GM20431 (cell line): Measurements from ENCODE around the gene HOXA3.

Experiments
- in situ Hi-C: fragments of 300-500 bp; cut with MseI, MboI; formaldehyde crosslinking; loops from one replicate; pipeline ENCODE4 v1.15.0; 2020; ENCODE audit warnings: low sequenced_read_pairs; ENCODE audit not compliant: unreplicated experiment

HOXA3 gene

GRCh38 chr7:27148031-27148755 lies 4.2 kb downstream of the HOXA3 start:
- in situ Hi-C loops = no loop called here

- in situ Hi-C loops = no loop called here
Measured at GRCh38 chr7:27147199-27148030, 5.0 kb downstream of the HOXA3 start, which contains the start of gene HOXA6. HOXA6 (minus strand) TSS chr7:27147774; CDS start chr7:27147749, 25 bp downstream.

- in situ Hi-C loops = no loop called here
Measured at GRCh38 chr7:27146491-27147198, 5.7 kb downstream of the HOXA3 start.

GRCh38 chr7:27145914-27146412 lies 6.4 kb downstream of the HOXA3 start:
- in situ Hi-C loops = no loop called here

GRCh38 chr7:27145165-27145913 lies 7.0 kb downstream of the HOXA3 start:
- in situ Hi-C loops = no loop called here

GRCh38 chr7:27144781-27145164 lies 7.6 kb downstream of the HOXA3 start:
- in situ Hi-C loops = no loop called here

GRCh38 chr7:27143950-27144780 lies 8.2 kb downstream of the HOXA3 start:
- in situ Hi-C loops = no loop called here

- in situ Hi-C loops = no loop called here
Measured at GRCh38 chr7:27143023-27143949, 9.1 kb downstream of the HOXA3 start, which contains the start of gene HOXA5. HOXA5 (minus strand) TSS chr7:27143681; CDS start chr7:27143607, 74 bp downstream.

- in situ Hi-C loops = no loop called here
Measured at GRCh38 chr7:27142580-27143022, 9.8 kb downstream of the HOXA3 start.

GRCh38 chr7:27141923-27142579 lies 10.3 kb downstream of the HOXA3 start:
- in situ Hi-C loops = no loop called here

- in situ Hi-C loops = no loop called here
Measured at GRCh38 chr7:27141137-27141922, 11.1 kb downstream of the HOXA3 start.

- in situ Hi-C loops = no loop called here
Measured at GRCh38 chr7:27140126-27140857, 12.1 kb downstream of the HOXA3 start.

GRCh38 chr7:27139334-27140125 lies 12.9 kb downstream of the HOXA3 start:
- in situ Hi-C loops = no loop called here

GRCh38 chr7:27138985-27139333 lies 13.4 kb downstream of the HOXA3 start:
- in situ Hi-C loops = no loop called here

GRCh38 chr7:27138472-27138871 lies 13.9 kb downstream of the HOXA3 start:
- in situ Hi-C loops = no loop called here
